HFF-Myc (cell line): Measurements from ENCODE around the gene SLC25A13.

Experiments used
- DNase-seq: peaks from one replicate; pipeline ENCODE4 v3.0.0-alpha.2; 2011; ENCODE audit warnings: low read depth; ENCODE audit errors: extremely low read depth
- H3K4me3 ChIP-seq: replicated peaks from 2 replicates; pipeline ENCODE4 v1.5.1; 2011; ENCODE audit warnings: low read depth, mild to moderate bottlenecking, control low read depth, low read length
- TF ChIP-seq, protein P1 (sequence below): IDR thresholded peaks from 2 replicates; pipeline ENCODE4 v1.5.1; 2012; ENCODE audit warnings: mild to moderate bottlenecking, low read depth, low read length, control low read depth; ENCODE audit errors: missing control alignments

SLC25A13 gene

DNA sequence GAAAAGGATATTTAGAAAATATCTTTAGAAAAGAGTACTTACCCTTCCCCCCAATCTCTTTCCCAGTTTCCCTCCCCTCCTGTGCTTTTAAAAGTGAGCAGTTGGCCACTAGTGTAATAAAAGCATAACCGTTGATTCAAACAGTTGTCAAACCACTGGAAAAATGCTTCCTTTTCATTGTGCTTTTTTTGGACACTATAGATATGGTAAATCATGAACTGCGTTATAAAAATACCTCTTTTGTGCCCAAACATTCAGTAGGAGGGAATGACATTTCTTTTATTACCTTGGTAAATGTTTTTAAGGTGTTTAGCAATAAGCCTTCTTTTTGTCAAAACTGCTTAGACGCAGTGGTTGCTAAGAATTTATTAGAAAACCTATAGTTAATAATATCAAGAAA lies 232.4 kb downstream of the SLC25A13 start:
- no peak for DNase-seq
- H3K4me3 ChIP-seq = no peak overlapping the region
- TF ChIP-seq, protein P1, sequence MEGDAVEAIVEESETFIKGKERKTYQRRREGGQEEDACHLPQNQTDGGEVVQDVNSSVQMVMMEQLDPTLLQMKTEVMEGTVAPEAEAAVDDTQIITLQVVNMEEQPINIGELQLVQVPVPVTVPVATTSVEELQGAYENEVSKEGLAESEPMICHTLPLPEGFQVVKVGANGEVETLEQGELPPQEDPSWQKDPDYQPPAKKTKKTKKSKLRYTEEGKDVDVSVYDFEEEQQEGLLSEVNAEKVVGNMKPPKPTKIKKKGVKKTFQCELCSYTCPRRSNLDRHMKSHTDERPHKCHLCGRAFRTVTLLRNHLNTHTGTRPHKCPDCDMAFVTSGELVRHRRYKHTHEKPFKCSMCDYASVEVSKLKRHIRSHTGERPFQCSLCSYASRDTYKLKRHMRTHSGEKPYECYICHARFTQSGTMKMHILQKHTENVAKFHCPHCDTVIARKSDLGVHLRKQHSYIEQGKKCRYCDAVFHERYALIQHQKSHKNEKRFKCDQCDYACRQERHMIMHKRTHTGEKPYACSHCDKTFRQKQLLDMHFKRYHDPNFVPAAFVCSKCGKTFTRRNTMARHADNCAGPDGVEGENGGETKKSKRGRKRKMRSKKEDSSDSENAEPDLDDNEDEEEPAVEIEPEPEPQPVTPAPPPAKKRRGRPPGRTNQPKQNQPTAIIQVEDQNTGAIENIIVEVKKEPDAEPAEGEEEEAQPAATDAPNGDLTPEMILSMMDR = no peak

DNA sequence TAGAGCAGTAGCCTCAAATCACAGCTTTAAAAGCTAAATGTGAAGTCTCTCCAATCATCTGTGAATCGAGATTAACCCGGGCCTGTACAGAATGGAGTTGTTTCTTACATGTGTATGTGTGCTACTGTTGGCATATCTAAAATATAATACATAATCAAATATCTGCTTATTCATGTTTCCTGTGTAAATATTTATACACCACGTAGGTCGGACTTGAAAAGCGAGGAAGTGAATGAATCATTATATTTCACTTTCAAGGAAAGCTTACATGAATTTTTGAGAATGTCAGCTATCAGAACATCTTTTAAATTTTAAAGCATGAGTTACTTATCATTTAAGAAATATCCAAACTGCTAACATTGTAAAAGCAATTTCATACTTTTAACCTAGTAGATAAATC lies 233.3 kb downstream of the SLC25A13 start:
- TF ChIP-seq, protein P1 = no peak
- H3K4me3 ChIP-seq = no peak overlapping the region
- no peak for DNase-seq

DNA sequence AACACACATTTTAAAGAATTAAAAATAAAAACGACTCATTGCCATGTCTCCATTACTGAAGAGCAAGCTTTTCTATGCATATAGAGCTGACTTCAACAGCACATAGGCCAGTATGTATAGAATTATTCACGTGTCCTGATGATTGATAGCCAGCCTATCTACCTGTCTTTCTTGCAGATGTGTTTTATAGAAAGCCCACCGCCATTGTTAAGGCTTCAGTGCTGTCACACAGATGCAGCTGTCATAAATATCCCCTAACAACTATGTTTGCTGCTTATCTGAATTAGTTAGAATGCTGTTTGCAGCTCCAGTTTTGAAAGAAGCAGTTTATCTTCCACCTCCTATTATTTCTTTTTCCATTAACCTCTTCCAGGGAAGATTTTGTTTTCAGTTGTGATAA lies 235.9 kb downstream of the SLC25A13 start:
- H3K4me3 ChIP-seq = no peak overlapping the region
- no peak for DNase-seq

DNA sequence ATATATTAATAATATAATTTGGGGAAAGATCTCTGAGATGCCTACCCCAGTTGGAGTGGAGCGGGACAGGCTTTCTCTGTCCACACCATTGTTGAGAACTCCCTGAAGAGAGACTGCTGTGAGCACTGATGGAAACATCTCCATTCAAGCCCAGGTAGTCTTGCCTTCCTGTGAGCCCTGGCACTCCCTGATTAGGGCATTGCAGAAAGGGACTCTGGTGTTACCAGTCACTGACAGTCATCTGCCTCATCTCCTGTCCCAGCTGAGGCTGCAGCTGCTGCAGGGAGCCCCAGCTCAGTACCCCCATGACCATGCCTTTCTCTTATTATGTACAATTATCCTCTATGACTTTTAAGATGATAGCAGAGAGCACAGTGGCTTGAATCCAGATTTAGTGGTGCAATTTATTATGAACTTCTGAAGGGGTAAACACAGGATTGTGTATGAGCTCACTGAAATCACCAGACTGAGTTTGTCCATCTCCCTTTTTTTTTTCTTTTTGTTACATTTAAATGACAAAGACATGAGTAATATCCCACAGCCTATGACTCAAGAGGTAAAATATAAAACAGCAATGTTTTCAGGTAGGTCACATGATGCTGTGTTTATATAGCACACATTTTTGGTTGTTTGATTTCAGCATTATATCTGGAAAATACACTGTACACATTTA lies 236.9 kb downstream of the SLC25A13 start:
- peak; percentile 3 for DNase-seq
- TF ChIP-seq, protein P1 = no peak
- no peak overlapping the region for H3K4me3 ChIP-seq

More for the DNA sequence above, 235.9 kb downstream of the SLC25A13 start:
- TF ChIP-seq, protein P1 = no peak

DNA sequence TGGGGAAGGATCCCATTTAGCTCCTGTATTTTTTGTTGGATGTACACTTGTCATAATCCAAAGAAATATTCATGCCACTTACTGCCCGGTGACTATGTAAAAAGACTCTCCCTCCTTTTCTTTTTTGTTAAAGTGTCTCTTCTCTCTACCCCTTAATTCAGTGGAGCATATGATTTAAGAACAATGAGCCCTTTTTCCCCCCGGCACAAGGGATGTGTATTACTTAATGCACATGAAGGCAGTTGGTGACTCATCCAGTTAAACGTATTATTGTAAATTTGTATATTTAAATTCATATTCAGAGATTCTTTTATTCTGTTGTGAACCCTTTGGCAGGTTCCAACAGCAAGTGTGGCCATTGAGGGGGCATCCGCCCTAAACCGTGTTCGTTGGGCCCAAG lies 241.9 kb downstream of the SLC25A13 start:
- TF ChIP-seq, protein P1 = no peak
- no peak for DNase-seq
- no peak overlapping the region for H3K4me3 ChIP-seq

DNA sequence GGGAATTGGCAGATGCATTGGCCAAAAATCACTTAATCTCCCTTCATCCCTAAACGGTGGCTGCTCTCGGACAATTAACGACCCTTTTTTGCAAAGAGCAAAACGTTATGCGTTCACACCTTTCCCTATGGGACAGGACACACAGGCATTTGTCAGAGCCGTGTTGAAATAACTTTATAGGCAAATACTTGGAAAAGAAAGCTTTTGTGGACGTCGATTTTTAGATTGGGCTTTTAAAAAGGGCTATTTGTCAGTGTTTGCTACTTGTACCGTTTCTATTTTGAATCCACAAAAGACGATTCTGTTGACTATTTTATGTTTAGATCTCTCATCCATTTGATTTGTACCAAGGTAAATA lies 245.6 kb downstream of the SLC25A13 start:
- H3K4me3 ChIP-seq = peak overlapping the region; percentile 32; the same call in 1 of the 2 replicates

More for the DNA sequence above, 245.6 kb downstream of the SLC25A13 start:
- no peak for DNase-seq
- TF ChIP-seq, protein P1 = no peak
